Breast epithelium (tissue), 4 donors: ENCODE data around the gene MRPL24. TPM values are rescaled to one million over a fixed set of nuclear protein-coding genes. Genes with fewer than 3 reads are reported as not detected.

Source experiments
- DNase-seq, 2 donors: peaks; one replicate each; pipeline ENCODE4 v3.0.0-alpha.2; 2019; ENCODE audit warnings: low spot score in 2 of 2
- H3K27ac ChIP-seq, 2 donors: fragments of 200-600 bp; sonication (generic) in 1 of 2; one replicate each; pipeline ENCODE4 v1.5.1; 2016 to 2019; ENCODE audit warnings: mild to moderate bottlenecking in 1 of 2
- H3K27me3 ChIP-seq, 2 donors: fragments of 200-600 bp; sonication (generic) in 1 of 2; one replicate each; pipeline versions ENCODE4 v1.5.1 to v1.6.0; 2017 to 2019; ENCODE audit warnings: control low read depth in 1 of 2, mild to moderate bottlenecking in 1 of 2
- H3K36me3 ChIP-seq: fragments of 200-600 bp; one replicate; pipeline ENCODE4 v1.5.1; 2019
- H3K4me1 ChIP-seq, 2 donors: fragments of 200-600 bp; sonication (generic); one replicate each; pipeline ENCODE4 v1.5.1; 2016 to 2019; ENCODE audit warnings: control low read depth in 1 of 2
- H3K4me3 ChIP-seq, 3 donors: fragments of 200-600 bp; sonication (generic); 1 replicate in 2 of 3; 2 replicates in 1 of 3; pipeline ENCODE4 v1.5.1; 2016 to 2019; ENCODE audit warnings: mild to moderate bottlenecking in 3 of 3, moderate library complexity in 2 of 3
- H3K9me3 ChIP-seq, 2 donors: fragments of 200-600 bp; sonication (generic) in 1 of 2; one replicate each; pipeline ENCODE4 v1.5.1; 2016 to 2019; ENCODE audit warnings: control low read depth in 1 of 2
- POLR2A ChIP-seq: fragments of 450-650 bp; IDR thresholded peaks from one replicate; pipeline ENCODE4 v1.6.1; 2016; ENCODE audit warnings: antibody characterized with exemption, mild to moderate bottlenecking, moderate library complexity
- POLR2AphosphoS5 ChIP-seq, 3 donors: sonication (generic); formaldehyde crosslinking; IDR thresholded peaks; one replicate each; pipeline ENCODE4 v1.6.1; 2017; ENCODE audit warnings: antibody characterized with exemption in 3 of 3
- intact Hi-C: fragments of 100-400 bp; cut with DNase I; formaldehyde crosslinking; loops from one replicate; pipeline ENCODE4 v1.15.1; 2023; ENCODE audit warnings: low total_unique reads
- total RNA-seq, 3 donors: library from RNA; depleted of rRNA; stranded (reverse); fragments of >200 nt; gene quantifications; one replicate each; pipeline ENCODE4 v1.1.0, GENCODE V29; 2016
- TF ChIP-seq, protein P1 (sequence below), 3 donors: fragments of 450-650 bp; IDR thresholded peaks; one replicate each; pipeline ENCODE4 v1.5.1; 2016 to 2017; ENCODE audit warnings: antibody characterized with exemption in 3 of 3, mild to moderate bottlenecking in 3 of 3, moderate library complexity in 3 of 3

Gene MRPL24
- total RNA-seq, 3 donors from 2014 or later: 36.6 to 63.9 (median 63.8) TPM

DNA sequence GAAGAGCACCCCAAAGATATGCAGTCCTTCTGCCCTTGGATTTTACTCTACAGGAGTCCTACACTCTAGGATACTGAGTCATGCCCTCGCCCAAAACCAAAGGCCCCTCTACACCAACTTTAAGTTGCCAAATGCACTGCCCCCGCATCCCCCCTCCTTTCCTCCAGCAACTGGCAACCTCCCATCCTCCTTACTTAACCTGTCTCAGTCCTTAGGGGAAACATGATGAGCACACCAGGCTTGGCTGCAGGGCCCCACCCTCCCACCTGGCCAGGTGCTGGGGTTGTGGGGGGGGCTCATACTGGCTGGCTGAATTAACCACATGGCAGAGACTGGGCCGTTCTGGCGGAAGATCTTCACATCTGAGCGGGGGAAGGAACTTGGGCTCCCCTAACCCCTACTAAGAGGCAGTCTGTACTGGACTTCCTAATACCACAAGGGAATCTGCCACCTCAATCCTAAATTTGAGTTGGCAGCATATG, 9.3 kb upstream of the MRPL24 start:
- Histone ChIP-seq H3K9me3 (no peaks in the 10 kb centered on the region), H3K36me3 (no peaks in the 10 kb centered on the region), H3K27ac (peak overlapping the region; percentile 100), H3K4me3 (peak overlapping the region; percentile 87 to 98 (median 95)), H3K4me1 (peaks cover 8 to 38% of the 10 kb centered on the region in 2 donors), H3K27me3 (no peaks in the 10 kb centered on the region)
- intact Hi-C loops: no loop called here
- peak; percentile 69 to 76 for DNase-seq
- TF ChIP-seq POLR2AphosphoS5 (IDR thresholded peaks at IDR 0.05) (peak; percentile 11 to 68 (median 14)), POLR2A (no peak)

DNA sequence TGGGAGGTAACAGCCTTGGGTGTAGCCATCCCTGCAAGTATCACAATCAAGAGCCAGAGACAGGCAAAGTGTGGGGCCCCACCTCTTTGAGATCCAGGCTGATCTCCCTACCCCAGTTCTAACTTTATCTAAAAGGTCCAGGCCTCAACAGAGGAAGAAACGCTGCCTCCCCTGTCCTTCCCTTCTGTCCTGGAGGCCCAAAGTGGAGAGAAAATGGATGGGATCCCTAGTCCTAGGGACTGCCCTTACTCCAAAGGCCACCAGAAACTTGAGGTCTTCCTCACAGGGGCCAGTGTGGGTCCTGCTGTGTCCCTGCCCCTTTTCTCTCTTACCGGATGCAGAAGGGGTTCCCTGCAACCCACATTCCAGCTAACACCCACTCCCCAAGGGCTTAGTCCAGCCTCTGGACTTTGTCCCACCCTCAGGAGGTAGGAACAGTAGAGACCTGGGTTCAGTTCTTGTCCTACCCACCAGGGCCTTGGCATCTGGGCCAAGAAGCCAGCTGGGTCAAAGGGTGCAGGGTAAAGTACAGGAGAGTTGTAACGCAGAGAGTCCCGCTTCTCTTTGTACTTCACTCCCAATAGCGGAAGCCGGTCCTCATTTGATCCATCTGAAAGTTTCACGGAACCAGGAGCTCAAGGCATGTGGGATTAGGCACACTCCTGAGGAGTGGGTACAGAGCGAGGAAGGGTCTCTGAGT, 8.7 kb upstream of the MRPL24 start:
- Histone ChIP-seq H3K27me3 (no peaks in the 10 kb centered on the region), H3K27ac (peak overlapping the region; percentile 100), H3K4me1 (peaks cover 8 to 38% of the 10 kb centered on the region in 2 donors), H3K4me3 (peak overlapping the region; percentile 87 to 98 (median 95)), H3K9me3 (no peaks in the 10 kb centered on the region), H3K36me3 (no peaks in the 10 kb centered on the region)
- TF ChIP-seq POLR2AphosphoS5 (IDR thresholded peaks at IDR 0.05) (no peak), POLR2A (no peak)
- TF ChIP-seq, protein P1, sequence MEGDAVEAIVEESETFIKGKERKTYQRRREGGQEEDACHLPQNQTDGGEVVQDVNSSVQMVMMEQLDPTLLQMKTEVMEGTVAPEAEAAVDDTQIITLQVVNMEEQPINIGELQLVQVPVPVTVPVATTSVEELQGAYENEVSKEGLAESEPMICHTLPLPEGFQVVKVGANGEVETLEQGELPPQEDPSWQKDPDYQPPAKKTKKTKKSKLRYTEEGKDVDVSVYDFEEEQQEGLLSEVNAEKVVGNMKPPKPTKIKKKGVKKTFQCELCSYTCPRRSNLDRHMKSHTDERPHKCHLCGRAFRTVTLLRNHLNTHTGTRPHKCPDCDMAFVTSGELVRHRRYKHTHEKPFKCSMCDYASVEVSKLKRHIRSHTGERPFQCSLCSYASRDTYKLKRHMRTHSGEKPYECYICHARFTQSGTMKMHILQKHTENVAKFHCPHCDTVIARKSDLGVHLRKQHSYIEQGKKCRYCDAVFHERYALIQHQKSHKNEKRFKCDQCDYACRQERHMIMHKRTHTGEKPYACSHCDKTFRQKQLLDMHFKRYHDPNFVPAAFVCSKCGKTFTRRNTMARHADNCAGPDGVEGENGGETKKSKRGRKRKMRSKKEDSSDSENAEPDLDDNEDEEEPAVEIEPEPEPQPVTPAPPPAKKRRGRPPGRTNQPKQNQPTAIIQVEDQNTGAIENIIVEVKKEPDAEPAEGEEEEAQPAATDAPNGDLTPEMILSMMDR (IDR thresholded peaks at IDR 0.05): no peak
- intact Hi-C loops: no loop called here
- no peak for DNase-seq

DNA sequence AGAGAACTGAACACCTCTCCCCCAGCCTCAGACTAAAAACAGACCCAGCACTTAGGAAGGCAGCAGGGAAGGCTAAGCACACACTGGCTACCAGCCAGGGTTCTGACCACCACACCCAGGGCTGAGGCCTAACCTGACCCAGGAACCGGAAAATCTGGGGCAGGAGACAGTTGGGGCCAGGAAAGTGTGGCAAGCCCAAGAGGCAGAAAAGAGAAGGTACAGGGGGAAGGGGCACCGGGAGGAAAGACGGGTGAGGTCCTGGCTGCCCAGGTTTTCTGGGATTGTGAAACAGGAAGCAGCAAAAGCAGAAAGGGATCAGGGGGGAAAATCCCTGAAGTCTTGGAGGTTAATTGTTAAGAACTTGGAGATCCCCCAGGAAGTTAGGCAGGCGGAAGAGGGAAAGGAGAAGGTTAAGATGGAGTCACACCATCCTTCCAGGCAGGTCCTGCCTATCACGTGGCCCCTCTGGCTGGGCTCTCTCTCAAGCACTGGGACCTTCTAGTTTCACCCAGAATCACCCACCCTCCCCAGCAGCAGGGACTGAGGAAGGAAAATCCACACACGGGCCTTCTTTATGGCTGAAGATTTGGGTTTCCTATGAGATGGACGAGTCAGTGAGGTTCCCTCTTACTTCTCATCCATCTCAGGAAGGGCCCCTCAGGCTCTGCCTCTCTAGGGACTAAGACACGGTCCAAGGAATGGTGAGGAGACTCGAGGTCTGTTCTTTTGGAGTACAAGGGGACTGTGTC, 8.0 kb upstream of the MRPL24 start:
- TF ChIP-seq POLR2A (peak; percentile 40), POLR2AphosphoS5 (IDR thresholded peaks at IDR 0.05) (peak; percentile 1 to 66 (median 59))
- TF ChIP-seq, protein P1 (IDR thresholded peaks at IDR 0.05): peak in 2 of 3 donors; percentile 26 to 32
- Histone ChIP-seq H3K36me3 (no peaks in the 10 kb centered on the region), H3K27ac (peak overlapping the region; percentile 100), H3K27me3 (no peaks in the 10 kb centered on the region), H3K4me1 (peaks cover 8 to 38% of the 10 kb centered on the region in 2 donors), H3K4me3 (peak overlapping the region; percentile 87 to 98 (median 95)), H3K9me3 (no peaks in the 10 kb centered on the region)
- peak in 1 of 2 donors; percentile 48 for DNase-seq
- intact Hi-C loops: no loop called here

DNA sequence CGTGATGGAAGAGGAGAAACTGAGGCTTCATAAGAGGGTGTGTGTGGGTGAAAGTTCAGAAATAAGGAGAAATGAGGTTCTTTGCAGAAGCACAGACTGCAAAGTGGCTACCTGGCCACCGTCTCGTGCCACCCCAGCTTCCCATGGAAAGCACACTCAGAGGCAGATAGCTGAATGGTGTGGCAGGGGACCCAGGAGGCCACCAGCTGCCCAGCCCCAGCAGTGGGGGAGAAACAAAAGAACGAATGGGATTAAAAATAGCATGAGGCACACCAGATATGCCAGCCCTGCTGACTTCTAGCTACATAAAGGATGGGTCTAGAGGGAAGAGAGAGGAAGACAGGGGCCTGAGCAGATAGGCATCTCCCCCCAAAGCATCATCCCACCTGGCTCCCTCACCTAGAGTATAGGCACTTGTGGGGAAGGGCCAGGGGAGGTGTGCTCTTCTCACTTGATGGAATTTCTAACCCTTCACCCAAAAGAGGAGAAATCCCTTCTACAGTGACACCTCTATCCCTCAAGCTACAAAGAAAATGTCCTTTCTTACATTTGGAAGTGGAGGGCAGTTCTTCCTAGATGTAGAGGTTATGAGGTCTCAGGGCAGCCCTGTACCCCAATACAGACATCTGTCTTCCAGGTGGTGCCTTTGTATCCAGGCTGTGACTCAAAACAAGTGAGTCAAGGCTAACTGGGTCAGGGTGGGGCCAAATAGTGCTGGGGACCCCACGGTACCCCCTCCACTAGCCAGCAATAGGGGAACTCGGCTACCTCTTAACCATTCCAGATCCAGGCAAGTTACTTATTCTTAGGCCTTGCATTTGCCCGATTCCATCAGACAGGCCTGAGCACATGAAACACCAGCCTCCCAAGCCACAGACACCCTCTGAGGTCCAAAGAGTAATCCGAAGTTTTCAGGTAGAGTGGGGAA, 7.1 kb upstream of the MRPL24 start:
- H3K9me3 ChIP-seq: no peaks in the 10 kb centered on the region
- H3K27ac ChIP-seq: peak overlapping the region; percentile 100
- H3K4me1 ChIP-seq: peaks cover 8 to 36% of the 10 kb centered on the region in 2 donors
- intact Hi-C loops: loop anchor here (2.0 kb wide), 1 partner anchor 65 kb away; no protein-coding TSS in a partner anchor
- TF ChIP-seq, protein P1 (IDR thresholded peaks at IDR 0.05): no peak
- no peaks in the 10 kb centered on the region for H3K36me3 ChIP-seq
- no peaks in the 10 kb centered on the region for H3K27me3 ChIP-seq
- DNase-seq: no peak
- peak overlapping the region; percentile 87 to 98 (median 95) for H3K4me3 ChIP-seq
